ENCODE results near the gene ANXA4.

DNA sequence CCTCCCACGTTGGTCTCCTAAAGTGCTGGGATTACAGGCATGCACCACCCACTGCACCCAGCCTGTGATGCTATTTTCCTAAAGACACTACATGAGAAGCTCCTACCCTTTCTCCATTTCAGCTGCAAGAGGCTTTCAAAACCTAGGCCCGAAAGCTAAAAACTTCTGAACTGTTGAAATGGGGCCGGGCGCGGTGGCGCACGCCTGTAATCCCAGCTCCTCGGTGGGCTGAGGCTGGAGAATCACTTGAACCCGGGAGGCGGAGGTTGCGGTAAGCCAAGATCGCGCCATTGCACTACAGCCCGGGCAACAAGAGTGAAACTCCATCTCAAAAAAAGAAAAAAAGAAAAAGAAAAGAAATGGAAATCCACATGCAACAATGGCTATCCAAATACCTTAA lies 18.1 kb upstream of the ANXA4 start:
- no peak for TF ChIP-seq ESRRG (CRISPR knock-in tag; IDR thresholded peaks at IDR 0.05)
- TF ChIP-seq, protein P1, sequence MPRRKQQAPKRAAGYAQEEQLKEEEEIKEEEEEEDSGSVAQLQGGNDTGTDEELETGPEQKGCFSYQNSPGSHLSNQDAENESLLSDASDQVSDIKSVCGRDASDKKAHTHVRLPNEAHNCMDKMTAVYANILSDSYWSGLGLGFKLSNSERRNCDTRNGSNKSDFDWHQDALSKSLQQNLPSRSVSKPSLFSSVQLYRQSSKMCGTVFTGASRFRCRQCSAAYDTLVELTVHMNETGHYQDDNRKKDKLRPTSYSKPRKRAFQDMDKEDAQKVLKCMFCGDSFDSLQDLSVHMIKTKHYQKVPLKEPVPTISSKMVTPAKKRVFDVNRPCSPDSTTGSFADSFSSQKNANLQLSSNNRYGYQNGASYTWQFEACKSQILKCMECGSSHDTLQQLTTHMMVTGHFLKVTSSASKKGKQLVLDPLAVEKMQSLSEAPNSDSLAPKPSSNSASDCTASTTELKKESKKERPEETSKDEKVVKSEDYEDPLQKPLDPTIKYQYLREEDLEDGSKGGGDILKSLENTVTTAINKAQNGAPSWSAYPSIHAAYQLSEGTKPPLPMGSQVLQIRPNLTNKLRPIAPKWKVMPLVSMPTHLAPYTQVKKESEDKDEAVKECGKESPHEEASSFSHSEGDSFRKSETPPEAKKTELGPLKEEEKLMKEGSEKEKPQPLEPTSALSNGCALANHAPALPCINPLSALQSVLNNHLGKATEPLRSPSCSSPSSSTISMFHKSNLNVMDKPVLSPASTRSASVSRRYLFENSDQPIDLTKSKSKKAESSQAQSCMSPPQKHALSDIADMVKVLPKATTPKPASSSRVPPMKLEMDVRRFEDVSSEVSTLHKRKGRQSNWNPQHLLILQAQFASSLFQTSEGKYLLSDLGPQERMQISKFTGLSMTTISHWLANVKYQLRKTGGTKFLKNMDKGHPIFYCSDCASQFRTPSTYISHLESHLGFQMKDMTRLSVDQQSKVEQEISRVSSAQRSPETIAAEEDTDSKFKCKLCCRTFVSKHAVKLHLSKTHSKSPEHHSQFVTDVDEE (CRISPR knock-in tag; IDR thresholded peaks at IDR 0.05), result no peak
- no peak for TF ChIP-seq BACH2 (CRISPR knock-in tag; IDR thresholded peaks at IDR 0.05; ENCODE audit: borderline replicate concordance)
- TF ChIP-seq, protein P2, sequence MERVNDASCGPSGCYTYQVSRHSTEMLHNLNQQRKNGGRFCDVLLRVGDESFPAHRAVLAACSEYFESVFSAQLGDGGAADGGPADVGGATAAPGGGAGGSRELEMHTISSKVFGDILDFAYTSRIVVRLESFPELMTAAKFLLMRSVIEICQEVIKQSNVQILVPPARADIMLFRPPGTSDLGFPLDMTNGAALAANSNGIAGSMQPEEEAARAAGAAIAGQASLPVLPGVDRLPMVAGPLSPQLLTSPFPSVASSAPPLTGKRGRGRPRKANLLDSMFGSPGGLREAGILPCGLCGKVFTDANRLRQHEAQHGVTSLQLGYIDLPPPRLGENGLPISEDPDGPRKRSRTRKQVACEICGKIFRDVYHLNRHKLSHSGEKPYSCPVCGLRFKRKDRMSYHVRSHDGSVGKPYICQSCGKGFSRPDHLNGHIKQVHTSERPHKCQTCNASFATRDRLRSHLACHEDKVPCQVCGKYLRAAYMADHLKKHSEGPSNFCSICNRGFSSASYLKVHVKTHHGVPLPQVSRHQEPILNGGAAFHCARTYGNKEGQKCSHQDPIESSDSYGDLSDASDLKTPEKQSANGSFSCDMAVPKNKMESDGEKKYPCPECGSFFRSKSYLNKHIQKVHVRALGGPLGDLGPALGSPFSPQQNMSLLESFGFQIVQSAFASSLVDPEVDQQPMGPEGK (CRISPR knock-in tag; IDR thresholded peaks at IDR 0.05; ENCODE audit: borderline replicate concordance), result no peak
- TF ChIP-seq TOX (CRISPR knock-in tag; IDR thresholded peaks at IDR 0.05; ENCODE audit: borderline replicate concordance), result no peak
- TF ChIP-seq ZNF8 (CRISPR knock-in tag; IDR thresholded peaks at IDR 0.05), result no peak
- TF ChIP-seq, protein P3, sequence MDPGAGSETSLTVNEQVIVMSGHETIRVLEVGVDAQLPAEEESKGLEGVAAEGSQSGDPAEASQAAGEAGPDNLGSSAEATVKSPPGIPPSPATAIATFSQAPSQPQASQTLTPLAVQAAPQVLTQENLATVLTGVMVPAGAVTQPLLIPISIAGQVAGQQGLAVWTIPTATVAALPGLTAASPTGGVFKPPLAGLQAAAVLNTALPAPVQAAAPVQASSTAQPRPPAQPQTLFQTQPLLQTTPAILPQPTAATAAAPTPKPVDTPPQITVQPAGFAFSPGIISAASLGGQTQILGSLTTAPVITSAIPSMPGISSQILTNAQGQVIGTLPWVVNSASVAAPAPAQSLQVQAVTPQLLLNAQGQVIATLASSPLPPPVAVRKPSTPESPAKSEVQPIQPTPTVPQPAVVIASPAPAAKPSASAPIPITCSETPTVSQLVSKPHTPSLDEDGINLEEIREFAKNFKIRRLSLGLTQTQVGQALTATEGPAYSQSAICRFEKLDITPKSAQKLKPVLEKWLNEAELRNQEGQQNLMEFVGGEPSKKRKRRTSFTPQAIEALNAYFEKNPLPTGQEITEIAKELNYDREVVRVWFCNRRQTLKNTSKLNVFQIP (CRISPR knock-in tag; IDR thresholded peaks at IDR 0.05; ENCODE audit: borderline replicate concordance, low read depth), result no peak
- TF ChIP-seq ZFP3 (CRISPR knock-in tag; IDR thresholded peaks at IDR 0.05), result no peak
- TF ChIP-seq ZC3H10 (CRISPR knock-in tag; IDR thresholded peaks at IDR 0.05), result no peak
- TF ChIP-seq CSDC2 (CRISPR knock-in tag; IDR thresholded peaks at IDR 0.05), result no peak
